MCF 10A (cell line): ENCODE data around the gene KRTAP10-11. TPM values are rescaled to one million over a fixed set of nuclear protein-coding genes. Genes with fewer than 3 reads are reported as not detected.
"Not testable (repeated sequence)": the region's sequence is repeated elsewhere in the genome, so short reads cannot be mapped to it uniquely, and the experiment has no call there.

Experiments
- BruUV-seq: library from RNA; stranded (reverse); fragments of 400-500 nt; replicated peaks from 2 replicates; lab custom pipeline; 2021; lab: Mats Ljungman, UMichigan
- CTCF ChIA-PET: fragments of 300-600 bp; sonication (Branson Sonifier 250); formaldehyde crosslinking; extraction: SDS; loops from one replicate; lab custom pipeline; 2021; ENCODE audit warnings: antibody characterized with exemption, inconsistent platforms; lab: Yijun Ruan, JAX
- POLR2A ChIA-PET: fragments of 300-600, 350-650 bp; sonication (Branson Sonifier 250); formaldehyde crosslinking; extraction: SDS; loops from one replicate; lab custom pipeline; 2020; ENCODE audit warnings: antibody characterized with exemption, inconsistent platforms; lab: Yijun Ruan, JAX
- DNase-seq: peaks from one replicate; pipeline ENCODE4 v3.0.0-alpha.2; 2018; ENCODE audit not compliant: unreplicated experiment
- H3K27ac Mint-ChIP-seq: one replicate; pipeline ENCODE4 v1.8.0; 2022; ENCODE audit warnings: mild to moderate bottlenecking, low read depth, mixed read lengths; ENCODE audit not compliant: unreplicated experiment
- H3K27me3 Mint-ChIP-seq: one replicate; pipeline ENCODE4 v1.8.0; 2022; ENCODE audit warnings: mixed read lengths; ENCODE audit not compliant: insufficient read depth, unreplicated experiment
- H3K36me3 Mint-ChIP-seq: one replicate; pipeline ENCODE4 v1.8.0; 2022; ENCODE audit warnings: mild to moderate bottlenecking, moderate library complexity, mixed read lengths; ENCODE audit not compliant: insufficient read depth, unreplicated experiment
- H3K4me1 Mint-ChIP-seq: one replicate; pipeline ENCODE4 v1.8.0; 2022; ENCODE audit warnings: mixed read lengths; ENCODE audit not compliant: insufficient read depth, unreplicated experiment
- H3K4me3 Mint-ChIP-seq: one replicate; pipeline ENCODE4 v1.8.0; 2022; ENCODE audit warnings: mild to moderate bottlenecking, moderate library complexity, mixed read lengths; ENCODE audit not compliant: unreplicated experiment
- H3K9me3 Mint-ChIP-seq: one replicate; pipeline ENCODE4 v1.8.0; 2022; ENCODE audit warnings: mixed read lengths; ENCODE audit not compliant: unreplicated experiment
- intact Hi-C: fragments of 100-400 bp; cut with micrococcal nuclease; formaldehyde crosslinking; loops from 2 replicates; pipeline ENCODE4 v1.14.1; 2022
- total RNA-seq: library from RNA; stranded (reverse); gene quantifications from 2 replicates; pipeline ENCODE4 v1.2.3, GENCODE V29; 2022
- TF ChIP-seq, protein P1 (sequence below): fragments of 200-600 bp; IDR thresholded peaks from one replicate; pipeline ENCODE4 v1.8.0; 2022; ENCODE audit warnings: antibody characterized with exemption, mild to moderate bottlenecking; ENCODE audit not compliant: unreplicated experiment

Gene KRTAP10-11
- total RNA-seq, 1 experiment from 2014 or later, result not detected

GRCh38 chr21:44656868-44657267, 10.7 kb downstream of the KRTAP10-11 start:
- no peaks in the 10 kb centered on the region for H3K4me1 Mint-ChIP-seq
- H3K36me3 Mint-ChIP-seq, result no peaks in the 10 kb centered on the region
- intact Hi-C loops, result no loop called here
- H3K4me3 Mint-ChIP-seq, result no peak overlapping the region
- BruUV-seq, result no TSS peak
- no peak overlapping the region for H3K27ac Mint-ChIP-seq
- no peak for DNase-seq
- peaks cover 70% of the 10 kb centered on the region for H3K27me3 Mint-ChIP-seq
- ChIA-PET POLR2A (no interaction called here), CTCF (no interaction called here)
- no peaks in the 10 kb centered on the region for H3K9me3 Mint-ChIP-seq
- TF ChIP-seq, protein P1, sequence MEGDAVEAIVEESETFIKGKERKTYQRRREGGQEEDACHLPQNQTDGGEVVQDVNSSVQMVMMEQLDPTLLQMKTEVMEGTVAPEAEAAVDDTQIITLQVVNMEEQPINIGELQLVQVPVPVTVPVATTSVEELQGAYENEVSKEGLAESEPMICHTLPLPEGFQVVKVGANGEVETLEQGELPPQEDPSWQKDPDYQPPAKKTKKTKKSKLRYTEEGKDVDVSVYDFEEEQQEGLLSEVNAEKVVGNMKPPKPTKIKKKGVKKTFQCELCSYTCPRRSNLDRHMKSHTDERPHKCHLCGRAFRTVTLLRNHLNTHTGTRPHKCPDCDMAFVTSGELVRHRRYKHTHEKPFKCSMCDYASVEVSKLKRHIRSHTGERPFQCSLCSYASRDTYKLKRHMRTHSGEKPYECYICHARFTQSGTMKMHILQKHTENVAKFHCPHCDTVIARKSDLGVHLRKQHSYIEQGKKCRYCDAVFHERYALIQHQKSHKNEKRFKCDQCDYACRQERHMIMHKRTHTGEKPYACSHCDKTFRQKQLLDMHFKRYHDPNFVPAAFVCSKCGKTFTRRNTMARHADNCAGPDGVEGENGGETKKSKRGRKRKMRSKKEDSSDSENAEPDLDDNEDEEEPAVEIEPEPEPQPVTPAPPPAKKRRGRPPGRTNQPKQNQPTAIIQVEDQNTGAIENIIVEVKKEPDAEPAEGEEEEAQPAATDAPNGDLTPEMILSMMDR, result no peak

DNA sequence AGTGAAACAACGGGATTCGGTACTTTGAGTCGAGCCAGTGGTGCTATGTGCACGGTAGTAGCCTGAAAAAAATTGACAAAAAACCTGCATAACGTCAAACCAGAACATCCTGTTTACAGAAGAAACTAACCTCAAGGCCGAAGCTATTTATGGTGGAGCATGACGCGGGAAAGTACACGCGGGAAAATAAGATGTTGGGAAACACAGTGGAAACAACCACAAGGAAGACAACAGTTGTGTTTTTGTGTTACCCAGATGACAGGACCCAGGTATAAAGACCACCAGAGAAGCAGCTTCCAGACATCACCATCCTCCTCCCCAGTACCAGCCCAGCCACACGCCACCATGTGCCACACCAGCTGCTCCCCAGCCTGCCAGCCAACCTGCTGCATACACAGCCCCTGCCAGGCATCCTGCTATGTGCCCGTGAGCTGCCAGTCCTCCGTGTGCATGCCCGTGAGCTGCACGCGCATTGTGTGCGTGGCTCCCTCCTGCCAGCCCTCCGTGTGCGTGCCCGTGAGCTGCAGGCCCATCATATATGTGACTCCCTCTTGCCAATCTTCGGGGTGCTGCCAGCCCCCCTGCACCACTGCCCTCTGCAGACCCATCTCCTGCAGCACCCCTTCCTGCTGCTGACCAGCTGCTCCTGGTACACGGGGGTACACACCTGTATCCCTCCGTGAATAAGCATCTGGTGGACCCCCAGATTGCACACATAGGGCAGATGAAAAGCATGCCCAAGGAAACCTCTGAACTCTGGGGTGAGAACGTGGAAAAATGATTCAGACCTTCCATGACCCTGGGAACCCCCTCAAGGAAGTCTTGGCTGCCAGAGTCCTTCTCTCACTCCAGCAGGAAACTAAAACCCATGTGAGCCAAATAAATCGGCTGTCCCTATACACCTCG, 11.7 kb downstream of the KRTAP10-11 start, which contains the start of gene KRTAP12-3:
Gene KRTAP12-3 (plus strand): TSS at position 298 of the 906 bp plus-strand sequence. CDS start 48 bp downstream, at position 346.
- BruUV-seq, result no TSS peak
- no peak for DNase-seq
- Mint-ChIP-seq H3K4me1 (no peaks in the 10 kb centered on the region), H3K27ac (no peak within 1 kb of the TSS), H3K27me3 (peaks cover 80% of the 10 kb centered on the region), H3K9me3 (no peaks in the 10 kb centered on the region), H3K4me3 (no peak within 1 kb of the TSS), H3K36me3 (no peaks in the 10 kb centered on the region)
- ChIA-PET POLR2A (no interaction called here), CTCF (interaction anchor here (0.7 kb wide), 2 partner anchors 85 to 147 kb away, joined by 3 read pairs; no protein-coding TSS in a partner anchor)
- TF ChIP-seq, protein P1, result no peak
- intact Hi-C loops, result no loop called here

DNA sequence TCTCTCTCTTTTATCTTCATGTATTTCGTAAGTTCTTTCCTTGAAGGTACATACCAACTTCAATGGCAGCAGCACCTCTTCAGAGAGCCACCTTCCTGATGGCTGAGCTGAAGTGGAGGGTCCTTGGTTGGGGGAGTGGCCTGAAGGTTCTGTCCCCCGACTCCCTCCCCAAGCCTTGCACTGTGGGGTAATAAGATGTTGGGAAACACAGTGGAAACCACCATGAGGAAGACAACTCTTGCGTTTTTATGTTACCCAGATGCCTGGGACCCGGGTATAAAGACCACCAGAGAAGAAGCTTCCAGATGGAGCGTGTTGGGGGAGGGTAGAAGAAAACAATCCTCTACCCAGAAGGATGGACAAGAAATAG, 12.3 kb downstream of the KRTAP10-11 start:
- peaks cover 78% of the 10 kb centered on the region for H3K27me3 Mint-ChIP-seq
- POLR2A ChIA-PET, result no interaction called here
- H3K9me3 Mint-ChIP-seq, result no peaks in the 10 kb centered on the region
- intact Hi-C loops, result no loop called here
- no peaks in the 10 kb centered on the region for H3K4me1 Mint-ChIP-seq
- H3K36me3 Mint-ChIP-seq, result no peaks in the 10 kb centered on the region
- H3K4me3 Mint-ChIP-seq, result no peak overlapping the region
- no peak for DNase-seq
- TF ChIP-seq, protein P1, result no peak
- no TSS peak for BruUV-seq
- H3K27ac Mint-ChIP-seq, result no peak overlapping the region
- CTCF ChIA-PET, result interaction anchor here (0.7 kb wide), 2 partner anchors 84 to 148 kb away, joined by 3 read pairs; no protein-coding TSS in a partner anchor

DNA sequence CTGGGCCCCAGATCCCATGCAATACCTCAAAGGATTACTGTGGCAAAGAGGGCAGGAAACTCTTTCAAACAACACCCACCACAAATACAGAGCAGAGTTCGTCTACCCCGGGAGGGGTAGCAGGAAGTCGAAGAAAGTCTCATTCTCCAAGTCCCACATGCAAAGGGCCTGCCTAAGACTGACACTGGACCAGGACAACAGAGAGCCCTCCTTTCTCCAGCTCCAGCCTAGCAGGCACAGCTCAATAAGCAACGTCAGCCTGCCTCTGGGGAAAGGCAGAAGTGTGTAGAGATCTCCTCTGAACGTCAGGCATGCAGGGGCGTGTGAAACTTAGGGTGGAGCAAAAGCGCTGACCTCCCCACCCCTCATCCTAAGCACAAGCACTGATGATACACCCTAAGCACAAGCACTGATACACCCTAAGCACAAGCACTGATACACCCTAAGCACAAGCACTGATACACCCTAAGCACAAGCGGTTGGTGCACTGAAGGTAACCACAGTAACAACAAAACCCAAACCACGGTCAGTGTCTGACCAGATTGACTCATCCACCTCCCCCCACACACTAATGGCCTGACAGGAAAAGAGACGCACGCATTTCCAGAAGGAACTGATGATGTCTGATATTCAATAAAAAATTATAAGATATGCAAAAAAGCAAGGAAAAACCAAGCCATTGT, 12.8 kb downstream of the KRTAP10-11 start:
- no peaks in the 10 kb centered on the region for H3K36me3 Mint-ChIP-seq
- H3K27me3 Mint-ChIP-seq, result peaks cover 73% of the 10 kb centered on the region
- POLR2A ChIA-PET, result no interaction called here
- no peaks in the 10 kb centered on the region for H3K4me1 Mint-ChIP-seq
- intact Hi-C loops, result no loop called here
- H3K4me3 Mint-ChIP-seq, result no peak overlapping the region
- TF ChIP-seq, protein P1, result no peak
- no peak overlapping the region for H3K27ac Mint-ChIP-seq
- BruUV-seq, result no TSS peak
- H3K9me3 Mint-ChIP-seq, result no peaks in the 10 kb centered on the region
- DNase-seq, result no peak
- CTCF ChIA-PET, result interaction anchor here (0.7 kb wide), 1 partner anchor 149 kb away, joined by 3 read pairs; no protein-coding TSS in a partner anchor

- H3K4me1 Mint-ChIP-seq, H3K27ac Mint-ChIP-seq, intact Hi-C loops, H3K4me3 Mint-ChIP-seq, H3K36me3 Mint-ChIP-seq, CTCF ChIA-PET, POLR2A ChIA-PET, DNase-seq, H3K9me3 Mint-ChIP-seq, BruUV-seq: not testable (repeated sequence)
- peaks cover 60% of the 10 kb centered on the region for H3K27me3 Mint-ChIP-seq
Observed at GRCh38 chr21:44661567-44661966, 15.4 kb downstream of the KRTAP10-11 start.
